Measurements from ENCODE around the gene SEZ6.

Gene SEZ6

GRCh38 chr17:28997806-28998205 lies 8.0 kb downstream of the SEZ6 start:
- no peaks in the 10 kb centered on the region for H3K9me3 ChIP-seq (ENCODE audit: control insufficient read depth, low read length)
- no peak overlapping the region for H3K9ac ChIP-seq (ENCODE audit: low read length)
- no peak overlapping the region for H3K4me3 ChIP-seq (ENCODE audit: low read length)
- no peaks in the 10 kb centered on the region for H3K36me3 ChIP-seq (ENCODE audit: control insufficient read depth, insufficient read depth, low read length, severe bottlenecking)
- H3K4me1 ChIP-seq (ENCODE audit: control insufficient read depth, insufficient read depth, low read length) = no peaks in the 10 kb centered on the region
- no peak for DNase-seq (ENCODE audit: low read depth)
- peaks cover 85% of the 10 kb centered on the region for H3K27me3 ChIP-seq (replicated peaks; ENCODE audit: control insufficient read depth, insufficient read depth, low read length)

- no peak for DNase-seq (ENCODE audit: low read depth)
- no peaks in the 10 kb centered on the region for H3K9me3 ChIP-seq (ENCODE audit: control insufficient read depth, low read length)
- no peaks in the 10 kb centered on the region for H3K36me3 ChIP-seq (ENCODE audit: control insufficient read depth, insufficient read depth, low read length, severe bottlenecking)
- no peak overlapping the region for H3K9ac ChIP-seq (ENCODE audit: low read length)
- H3K4me1 ChIP-seq (ENCODE audit: control insufficient read depth, insufficient read depth, low read length) = no peaks in the 10 kb centered on the region
- H3K27me3 ChIP-seq (replicated peaks; ENCODE audit: control insufficient read depth, insufficient read depth, low read length) = peaks cover 81% of the 10 kb centered on the region
- H3K4me3 ChIP-seq (ENCODE audit: low read length) = no peak overlapping the region
Observed at GRCh38 chr17:28996554-28997096, 9.2 kb downstream of the SEZ6 start.

GRCh38 chr17:28993645-28994426 lies 12.0 kb downstream of the SEZ6 start:
- Histone ChIP-seq H3K36me3 (ENCODE audit: control insufficient read depth, insufficient read depth, low read length, severe bottlenecking) (no peaks in the 10 kb centered on the region), H3K4me1 (ENCODE audit: control insufficient read depth, insufficient read depth, low read length) (no peaks in the 10 kb centered on the region), H3K4me3 (ENCODE audit: low read length) (no peak overlapping the region), H3K27me3 (replicated peaks; ENCODE audit: control insufficient read depth, insufficient read depth, low read length) (peaks cover 58% of the 10 kb centered on the region), H3K9me3 (ENCODE audit: control insufficient read depth, low read length) (no peaks in the 10 kb centered on the region), H3K9ac (ENCODE audit: low read length) (no peak overlapping the region)
- DNase-seq (ENCODE audit: low read depth) = no peak

- Histone ChIP-seq H3K9me3 (ENCODE audit: control insufficient read depth, low read length) (no peaks in the 10 kb centered on the region), H3K27me3 (replicated peaks; ENCODE audit: control insufficient read depth, insufficient read depth, low read length) (peaks cover 59% of the 10 kb centered on the region), H3K4me1 (ENCODE audit: control insufficient read depth, insufficient read depth, low read length) (no peaks in the 10 kb centered on the region), H3K9ac (ENCODE audit: low read length) (no peak overlapping the region), H3K36me3 (ENCODE audit: control insufficient read depth, insufficient read depth, low read length, severe bottlenecking) (no peaks in the 10 kb centered on the region), H3K4me3 (ENCODE audit: low read length) (no peak overlapping the region)
- no peak for DNase-seq (ENCODE audit: low read depth)
Observed at GRCh38 chr17:28992625-28993600, 12.9 kb downstream of the SEZ6 start.

GRCh38 chr17:28992185-28992584 lies 13.6 kb downstream of the SEZ6 start:
- H3K9me3 ChIP-seq (ENCODE audit: control insufficient read depth, low read length) = no peaks in the 10 kb centered on the region
- peaks cover 60% of the 10 kb centered on the region for H3K27me3 ChIP-seq (replicated peaks; ENCODE audit: control insufficient read depth, insufficient read depth, low read length)
- H3K4me1 ChIP-seq (ENCODE audit: control insufficient read depth, insufficient read depth, low read length) = no peaks in the 10 kb centered on the region
- H3K4me3 ChIP-seq (ENCODE audit: low read length) = no peak overlapping the region
- no peak overlapping the region for H3K9ac ChIP-seq (ENCODE audit: low read length)
- H3K36me3 ChIP-seq (ENCODE audit: control insufficient read depth, insufficient read depth, low read length, severe bottlenecking) = no peaks in the 10 kb centered on the region
- no peak for DNase-seq (ENCODE audit: low read depth)

- Histone ChIP-seq H3K36me3 (ENCODE audit: control insufficient read depth, insufficient read depth, low read length, severe bottlenecking) (no peaks in the 10 kb centered on the region), H3K9me3 (ENCODE audit: control insufficient read depth, low read length) (no peaks in the 10 kb centered on the region), H3K4me3 (ENCODE audit: low read length) (no peak overlapping the region), H3K4me1 (ENCODE audit: control insufficient read depth, insufficient read depth, low read length) (no peaks in the 10 kb centered on the region), H3K27me3 (replicated peaks; ENCODE audit: control insufficient read depth, insufficient read depth, low read length) (peaks cover 60% of the 10 kb centered on the region), H3K9ac (ENCODE audit: low read length) (no peak overlapping the region)
- DNase-seq (ENCODE audit: low read depth) = no peak
Observed at GRCh38 chr17:28991779-28992178, 14.1 kb downstream of the SEZ6 start.

GRCh38 chr17:28989028-28989427 lies 16.8 kb downstream of the SEZ6 start:
- Histone ChIP-seq H3K9me3 (ENCODE audit: control insufficient read depth, low read length) (no peaks in the 10 kb centered on the region), H3K36me3 (ENCODE audit: control insufficient read depth, insufficient read depth, low read length, severe bottlenecking) (no peaks in the 10 kb centered on the region), H3K4me1 (ENCODE audit: control insufficient read depth, insufficient read depth, low read length) (no peaks in the 10 kb centered on the region), H3K9ac (ENCODE audit: low read length) (no peak overlapping the region), H3K27me3 (replicated peaks; ENCODE audit: control insufficient read depth, insufficient read depth, low read length) (peaks cover 72% of the 10 kb centered on the region), H3K4me3 (ENCODE audit: low read length) (no peak overlapping the region)
- DNase-seq (ENCODE audit: low read depth) = no peak

GRCh38 chr17:28988475-28988874 lies 17.4 kb downstream of the SEZ6 start:
- Histone ChIP-seq H3K9ac (ENCODE audit: low read length) (no peak overlapping the region), H3K4me3 (ENCODE audit: low read length) (no peak overlapping the region), H3K4me1 (ENCODE audit: control insufficient read depth, insufficient read depth, low read length) (no peaks in the 10 kb centered on the region), H3K36me3 (ENCODE audit: control insufficient read depth, insufficient read depth, low read length, severe bottlenecking) (no peaks in the 10 kb centered on the region), H3K9me3 (ENCODE audit: control insufficient read depth, low read length) (no peaks in the 10 kb centered on the region), H3K27me3 (replicated peaks; ENCODE audit: control insufficient read depth, insufficient read depth, low read length) (peaks cover 72% of the 10 kb centered on the region)
- no peak for DNase-seq (ENCODE audit: low read depth)

- H3K9me3 ChIP-seq (ENCODE audit: control insufficient read depth, low read length) = no peaks in the 10 kb centered on the region
- no peak overlapping the region for H3K9ac ChIP-seq (ENCODE audit: low read length)
- H3K27me3 ChIP-seq (replicated peaks; ENCODE audit: control insufficient read depth, insufficient read depth, low read length) = peaks cover 72% of the 10 kb centered on the region
- no peaks in the 10 kb centered on the region for H3K36me3 ChIP-seq (ENCODE audit: control insufficient read depth, insufficient read depth, low read length, severe bottlenecking)
- H3K4me3 ChIP-seq (ENCODE audit: low read length) = no peak overlapping the region
- no peak for DNase-seq (ENCODE audit: low read depth)
- H3K4me1 ChIP-seq (ENCODE audit: control insufficient read depth, insufficient read depth, low read length) = no peaks in the 10 kb centered on the region
Observed at GRCh38 chr17:28986714-28987655, 18.8 kb downstream of the SEZ6 start.

- H3K36me3 ChIP-seq (ENCODE audit: control insufficient read depth, insufficient read depth, low read length, severe bottlenecking) = no peaks in the 10 kb centered on the region
- DNase-seq (ENCODE audit: low read depth) = no peak
- no peaks in the 10 kb centered on the region for H3K9me3 ChIP-seq (ENCODE audit: control insufficient read depth, low read length)
- no peak overlapping the region for H3K9ac ChIP-seq (ENCODE audit: low read length)
- no peaks in the 10 kb centered on the region for H3K4me1 ChIP-seq (ENCODE audit: control insufficient read depth, insufficient read depth, low read length)
- no peak overlapping the region for H3K4me3 ChIP-seq (ENCODE audit: low read length)
- peaks cover 79% of the 10 kb centered on the region for H3K27me3 ChIP-seq (replicated peaks; ENCODE audit: control insufficient read depth, insufficient read depth, low read length)
Observed at GRCh38 chr17:28985950-28986713, 19.7 kb downstream of the SEZ6 start.
